Measurements from ENCODE around the gene LGALS9.
"Not testable (repeated sequence)": the region's sequence is repeated elsewhere in the genome, so short reads cannot be mapped to it uniquely, and the experiment has no call there.

Gene LGALS9

GRCh38 chr17:27629260-27629659 lies 1.7 kb upstream of the LGALS9 start:
- not testable (repeated sequence) for DNase-seq (ENCODE audit: low read depth, low spot score)

- no peak for DNase-seq (ENCODE audit: low read depth, low spot score)
Observed at GRCh38 chr17:27631411-27631760, 398 bp downstream of the LGALS9 start.

GRCh38 chr17:27631897-27632725 lies 1.1 kb downstream of the LGALS9 start:
- DNase-seq (ENCODE audit: low read depth, low spot score), result no peak

- DNase-seq (ENCODE audit: low read depth, low spot score), result not testable (repeated sequence)
Observed at GRCh38 chr17:27632766-27633165, 1.8 kb downstream of the LGALS9 start.

GRCh38 chr17:27633312-27634025 lies 2.5 kb downstream of the LGALS9 start:
- DNase-seq (ENCODE audit: low read depth, low spot score), result no peak

- DNase-seq (ENCODE audit: low read depth, low spot score), result no peak
Observed at GRCh38 chr17:27634026-27634335, 3.0 kb downstream of the LGALS9 start.

- no peak for DNase-seq (ENCODE audit: low read depth, low spot score)
Observed at GRCh38 chr17:27634776-27635175, 3.8 kb downstream of the LGALS9 start.

GRCh38 chr17:27635275-27635823 lies 4.4 kb downstream of the LGALS9 start:
- DNase-seq (ENCODE audit: low read depth, low spot score), result no peak

- DNase-seq (ENCODE audit: low read depth, low spot score), result not testable (repeated sequence)
Observed at GRCh38 chr17:27636005-27636520, 5.1 kb downstream of the LGALS9 start.

GRCh38 chr17:27637818-27638217 lies 6.8 kb downstream of the LGALS9 start:
- DNase-seq (ENCODE audit: low read depth, low spot score), result not testable (repeated sequence)

GRCh38 chr17:27638415-27638914 lies 7.5 kb downstream of the LGALS9 start:
- not testable (repeated sequence) for DNase-seq (ENCODE audit: low read depth, low spot score)

GRCh38 chr17:27640790-27641189 lies 9.8 kb downstream of the LGALS9 start:
- no peak for DNase-seq (ENCODE audit: low read depth, low spot score)

- DNase-seq (ENCODE audit: low read depth, low spot score), result no peak
Observed at GRCh38 chr17:27644586-27644985, 13.6 kb downstream of the LGALS9 start.

GRCh38 chr17:27645621-27646020 lies 14.6 kb downstream of the LGALS9 start:
- not testable (repeated sequence) for DNase-seq (ENCODE audit: low read depth, low spot score)

GRCh38 chr17:27646232-27646631 lies 15.2 kb downstream of the LGALS9 start:
- DNase-seq (ENCODE audit: low read depth, low spot score), result no peak

- DNase-seq (ENCODE audit: low read depth, low spot score), result no peak
Observed at GRCh38 chr17:27647765-27648164, 16.8 kb downstream of the LGALS9 start.

- DNase-seq (ENCODE audit: low read depth, low spot score), result not testable (repeated sequence)
Observed at GRCh38 chr17:27649111-27649571, 18.2 kb downstream of the LGALS9 start.

GRCh38 chr17:27649929-27650328 lies 18.9 kb downstream of the LGALS9 start:
- DNase-seq (ENCODE audit: low read depth, low spot score), result no peak

GRCh38 chr17:27650836-27651235 lies 19.8 kb downstream of the LGALS9 start:
- DNase-seq (ENCODE audit: low read depth, low spot score), result no peak

- DNase-seq (ENCODE audit: low read depth, low spot score), result no peak
Observed at GRCh38 chr17:27651411-27652345, 20.7 kb downstream of the LGALS9 start.

GRCh38 chr17:27653449-27653971 lies 22.5 kb downstream of the LGALS9 start:
- not testable (repeated sequence) for DNase-seq (ENCODE audit: low read depth, low spot score)
